ENCODE measurements around the gene HDAC11. TPM values are rescaled to one million over a fixed set of nuclear protein-coding genes. Genes with fewer than 3 reads are reported as not detected.

Gene HDAC11
- total and polyA plus RNA-seq, 2 donors (not counting 1 experiment from before 2014, with no cell fraction given): 5.2 to 23.1 TPM

DNA sequence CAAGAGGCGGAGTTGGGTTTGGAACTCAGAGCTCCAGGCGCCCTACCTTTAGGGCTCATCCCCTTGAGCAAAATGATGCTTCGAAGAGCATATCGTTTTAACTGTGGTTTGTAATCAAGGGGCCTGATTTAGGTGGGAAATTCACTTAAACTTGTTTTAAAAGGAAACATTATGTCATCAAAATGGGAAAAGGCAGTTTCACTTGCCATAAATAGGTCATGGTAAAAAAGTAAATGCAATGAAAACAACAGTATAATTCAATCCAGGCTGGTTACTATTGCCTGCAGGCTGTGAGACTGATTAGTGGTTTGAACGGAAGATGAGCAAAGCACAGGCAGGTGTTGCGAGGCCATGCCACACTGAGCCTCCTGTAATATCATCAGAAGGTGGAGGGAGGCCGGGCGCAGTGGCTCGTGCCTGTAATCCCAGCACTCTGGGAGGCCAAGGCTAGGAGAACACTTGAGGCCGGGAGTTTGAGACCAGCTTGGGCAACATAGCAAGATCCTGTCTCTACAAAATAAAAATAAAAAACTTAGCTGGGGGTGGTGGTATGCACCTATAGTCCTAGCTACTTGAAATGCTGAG lies 2.1 kb downstream of the HDAC11 start:
- H3K9me3 ChIP-seq (ENCODE audit: control insufficient read depth, insufficient read depth, low read depth, low read length): no peaks in the 10 kb centered on the region
- no peak overlapping the region for H3K4me2 ChIP-seq (ENCODE audit: extremely low read depth, insufficient read depth, low read length)
- H3K27me3 ChIP-seq (ENCODE audit: control insufficient read depth, insufficient read depth, low read length): no peaks in the 10 kb centered on the region
- H2AFZ ChIP-seq (ENCODE audit: low read length): no peak overlapping the region
- TF ChIP-seq, protein P1, sequence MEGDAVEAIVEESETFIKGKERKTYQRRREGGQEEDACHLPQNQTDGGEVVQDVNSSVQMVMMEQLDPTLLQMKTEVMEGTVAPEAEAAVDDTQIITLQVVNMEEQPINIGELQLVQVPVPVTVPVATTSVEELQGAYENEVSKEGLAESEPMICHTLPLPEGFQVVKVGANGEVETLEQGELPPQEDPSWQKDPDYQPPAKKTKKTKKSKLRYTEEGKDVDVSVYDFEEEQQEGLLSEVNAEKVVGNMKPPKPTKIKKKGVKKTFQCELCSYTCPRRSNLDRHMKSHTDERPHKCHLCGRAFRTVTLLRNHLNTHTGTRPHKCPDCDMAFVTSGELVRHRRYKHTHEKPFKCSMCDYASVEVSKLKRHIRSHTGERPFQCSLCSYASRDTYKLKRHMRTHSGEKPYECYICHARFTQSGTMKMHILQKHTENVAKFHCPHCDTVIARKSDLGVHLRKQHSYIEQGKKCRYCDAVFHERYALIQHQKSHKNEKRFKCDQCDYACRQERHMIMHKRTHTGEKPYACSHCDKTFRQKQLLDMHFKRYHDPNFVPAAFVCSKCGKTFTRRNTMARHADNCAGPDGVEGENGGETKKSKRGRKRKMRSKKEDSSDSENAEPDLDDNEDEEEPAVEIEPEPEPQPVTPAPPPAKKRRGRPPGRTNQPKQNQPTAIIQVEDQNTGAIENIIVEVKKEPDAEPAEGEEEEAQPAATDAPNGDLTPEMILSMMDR (conservative IDR thresholded peaks at IDR 0.05 in 1 of 2, IDR thresholded peaks at IDR 0.05 in 1 of 2; ENCODE audit: low read depth in 1 of 2, low read length in 2 of 2): no peak
- TF ChIP-seq EZH2 (IDR thresholded peaks at IDR 0.05; ENCODE audit: low read length, missing control alignments): no peak
- H3K79me2 ChIP-seq (ENCODE audit: control insufficient read depth, insufficient read depth, low read length): no peaks in the 10 kb centered on the region
- H3K27ac ChIP-seq (ENCODE audit: insufficient read depth, low read length): no peak overlapping the region
- H3K4me1 ChIP-seq (ENCODE audit: control insufficient read depth, extremely low read depth, insufficient read depth, low read length): no peaks in the 10 kb centered on the region
- no peak overlapping the region for H3K4me3 ChIP-seq (replicated peaks in 1 of 4; ENCODE audit: control extremely low read depth in 1 of 4, insufficient read depth in 1 of 4, low read depth in 3 of 4, low read length in 4 of 4)
- no peaks in the 10 kb centered on the region for H3K36me3 ChIP-seq (ENCODE audit: control insufficient read depth, insufficient read depth, low read length)
- H4K20me1 ChIP-seq (ENCODE audit: control insufficient read depth, extremely low read depth, insufficient read depth, low read length): no peaks in the 10 kb centered on the region
- no peak for DNase-seq (ENCODE audit: low read depth in 2 of 2)
- H3K9ac ChIP-seq (ENCODE audit: insufficient read depth, low read length): no peak overlapping the region

DNA sequence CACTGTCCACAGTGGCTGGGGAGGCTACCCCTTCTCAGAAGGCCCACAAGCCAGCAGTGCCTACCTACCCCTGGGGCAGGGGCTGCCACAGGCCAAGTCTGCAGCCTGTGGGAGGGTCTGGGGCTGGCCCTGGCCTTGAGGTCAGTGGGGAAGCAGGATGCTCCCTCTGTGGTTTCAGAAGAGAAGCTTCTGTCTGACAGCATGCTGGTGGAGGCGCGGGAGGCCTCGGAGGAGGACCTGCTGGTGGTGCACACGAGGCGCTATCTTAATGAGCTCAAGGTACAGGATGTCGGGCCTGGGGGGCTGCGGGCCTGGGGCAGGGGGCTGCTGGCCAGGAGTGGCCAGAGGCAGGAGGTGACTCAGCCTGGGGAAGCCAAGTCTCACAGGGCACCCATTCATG lies 3.2 kb downstream of the HDAC11 start:
- Histone ChIP-seq H3K4me2 (ENCODE audit: extremely low read depth, insufficient read depth, low read length) (no peak overlapping the region), H3K36me3 (ENCODE audit: control insufficient read depth, insufficient read depth, low read length) (no peaks in the 10 kb centered on the region), H3K27me3 (ENCODE audit: control insufficient read depth, insufficient read depth, low read length) (no peaks in the 10 kb centered on the region), H2AFZ (ENCODE audit: low read length) (no peak overlapping the region), H3K79me2 (ENCODE audit: control insufficient read depth, insufficient read depth, low read length) (no peaks in the 10 kb centered on the region), H4K20me1 (ENCODE audit: control insufficient read depth, extremely low read depth, insufficient read depth, low read length) (no peaks in the 10 kb centered on the region), H3K4me3 (replicated peaks in 1 of 4; ENCODE audit: control extremely low read depth in 1 of 4, insufficient read depth in 1 of 4, low read depth in 3 of 4, low read length in 4 of 4) (no peak overlapping the region), H3K27ac (ENCODE audit: insufficient read depth, low read length) (no peak overlapping the region), H3K4me1 (ENCODE audit: control insufficient read depth, extremely low read depth, insufficient read depth, low read length) (no peaks in the 10 kb centered on the region), H3K9me3 (ENCODE audit: control insufficient read depth, insufficient read depth, low read depth, low read length) (no peaks in the 10 kb centered on the region), H3K9ac (ENCODE audit: insufficient read depth, low read length) (no peak overlapping the region)
- no peak for DNase-seq (ENCODE audit: low read depth in 2 of 2)
- TF ChIP-seq, protein P1 (conservative IDR thresholded peaks at IDR 0.05 in 1 of 2, IDR thresholded peaks at IDR 0.05 in 1 of 2; ENCODE audit: low read depth in 1 of 2, low read length in 2 of 2): no peak

DNA sequence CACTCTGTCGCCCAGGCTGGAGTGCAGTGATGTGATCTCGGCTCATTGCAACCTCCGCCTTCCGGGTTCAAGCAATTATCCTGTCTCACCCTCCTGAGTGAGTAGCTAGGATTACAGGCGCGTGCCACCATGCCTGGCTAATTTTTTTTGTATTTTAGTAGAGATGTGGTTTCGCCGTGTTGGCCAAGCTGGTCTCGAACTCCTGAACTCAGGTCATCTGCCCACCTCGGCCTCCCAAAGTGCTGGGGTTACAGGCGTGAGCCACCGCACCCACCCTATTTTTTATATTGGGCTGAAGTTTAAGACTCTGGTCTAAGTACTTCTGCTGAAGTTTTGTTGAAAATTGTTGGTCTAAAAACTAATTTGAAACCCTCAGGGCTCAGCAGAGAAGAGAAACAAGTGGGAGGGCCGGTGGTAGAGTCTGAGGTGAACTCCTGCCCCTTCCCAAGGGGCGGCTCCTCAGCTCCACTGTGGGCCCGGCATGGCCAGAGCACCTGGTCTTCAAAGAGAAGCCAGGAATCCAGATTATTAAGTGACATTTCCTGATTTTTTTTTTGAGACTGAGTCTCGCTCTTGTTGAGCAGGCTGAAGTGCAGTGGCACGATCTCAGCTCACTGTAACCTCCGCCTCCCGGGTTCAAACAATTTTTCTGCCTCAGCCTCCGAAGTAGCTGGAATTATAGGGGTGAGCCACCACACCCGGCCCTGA lies 4.0 kb downstream of the HDAC11 start:
- Histone ChIP-seq H3K4me1 (ENCODE audit: control insufficient read depth, extremely low read depth, insufficient read depth, low read length) (no peaks in the 10 kb centered on the region), H2AFZ (ENCODE audit: low read length) (no peak overlapping the region), H3K79me2 (ENCODE audit: control insufficient read depth, insufficient read depth, low read length) (no peaks in the 10 kb centered on the region), H3K4me3 (replicated peaks in 1 of 4; ENCODE audit: control extremely low read depth in 1 of 4, insufficient read depth in 1 of 4, low read depth in 3 of 4, low read length in 4 of 4) (no peak overlapping the region), H3K4me2 (ENCODE audit: extremely low read depth, insufficient read depth, low read length) (no peak overlapping the region), H4K20me1 (ENCODE audit: control insufficient read depth, extremely low read depth, insufficient read depth, low read length) (no peaks in the 10 kb centered on the region), H3K9me3 (ENCODE audit: control insufficient read depth, insufficient read depth, low read depth, low read length) (no peaks in the 10 kb centered on the region), H3K36me3 (ENCODE audit: control insufficient read depth, insufficient read depth, low read length) (no peaks in the 10 kb centered on the region), H3K27ac (ENCODE audit: insufficient read depth, low read length) (no peak overlapping the region), H3K9ac (ENCODE audit: insufficient read depth, low read length) (no peak overlapping the region), H3K27me3 (ENCODE audit: control insufficient read depth, insufficient read depth, low read length) (no peaks in the 10 kb centered on the region)
- TF ChIP-seq, protein P1 (conservative IDR thresholded peaks at IDR 0.05 in 1 of 2, IDR thresholded peaks at IDR 0.05 in 1 of 2; ENCODE audit: low read depth in 1 of 2, low read length in 2 of 2): no peak
- no peak for TF ChIP-seq EZH2 (IDR thresholded peaks at IDR 0.05; ENCODE audit: low read length, missing control alignments)
- DNase-seq (ENCODE audit: low read depth in 2 of 2): no peak

Measured in fibroblast of lung (primary cell).